Stimulated activated naive CD4-positive, alpha-beta T cell treated with Interleukin-2 at 50 U/mL for 16 hours (primary cell): ENCODE measurements around the gene PRR33.
"Not testable (repeated sequence)": the region's sequence is repeated elsewhere in the genome, so short reads cannot be mapped to it uniquely, and the experiment has no call there.

Experiments
- DNase-seq: peaks from one replicate; lab custom pipeline; 2025; lab: John Stamatoyannopoulos, UW

Gene PRR33

DNA sequence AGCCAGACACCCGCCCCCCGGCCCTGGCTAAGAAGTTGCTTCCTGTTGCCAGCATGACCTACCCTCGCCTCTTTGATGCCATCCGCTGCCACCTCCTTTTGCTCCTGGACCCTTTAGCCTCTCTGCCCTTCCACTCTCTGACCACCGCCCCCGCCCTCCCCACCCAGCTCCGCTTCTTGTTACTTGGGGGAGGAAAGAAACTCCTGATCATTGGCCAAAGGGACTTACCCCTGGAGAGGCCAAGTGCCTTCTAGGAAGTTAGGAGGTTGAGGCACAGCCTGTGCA lies at the start of gene PRR33:
Gene PRR33 (minus strand): TSS at position 65 of the 285 bp plus-strand sequence. CDS start 1,311 bp downstream, outside the sequence.
- DNase-seq: no peak

GRCh38 chr11:1939788-1940187 lies 48.1 kb upstream of the PRR33 start:
- not testable (repeated sequence) for DNase-seq

DNA sequence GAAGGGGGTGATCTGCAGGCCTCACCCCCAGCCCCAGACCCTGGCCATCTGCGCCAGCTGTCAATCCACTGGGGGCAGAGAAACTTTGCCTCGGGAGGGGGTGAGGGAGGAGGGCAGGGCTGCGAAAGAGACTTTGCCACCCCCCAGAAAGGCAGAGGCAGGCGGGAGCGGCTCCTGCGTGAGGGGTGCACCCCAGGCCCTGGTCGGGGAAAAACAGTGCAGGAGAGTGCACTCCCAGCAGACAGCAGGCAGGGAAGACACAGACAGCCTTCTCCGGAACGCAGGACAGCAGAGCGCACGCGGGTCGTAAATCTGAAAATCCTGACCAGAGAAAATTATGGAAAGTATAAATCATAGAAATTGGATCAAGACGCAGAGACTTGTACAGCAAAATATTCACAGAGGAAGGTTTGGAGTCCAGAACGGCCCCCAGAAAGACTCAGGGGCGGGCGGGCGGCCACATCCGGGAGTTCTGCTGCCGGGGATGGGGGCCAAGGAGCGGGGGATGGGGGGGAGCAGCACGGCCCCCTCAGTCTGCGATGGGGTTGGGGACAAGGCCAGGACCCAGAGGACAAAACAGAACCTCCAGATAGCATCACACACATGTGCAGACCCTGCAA lies 47.4 kb upstream of the PRR33 start:
- no peak for DNase-seq

DNA sequence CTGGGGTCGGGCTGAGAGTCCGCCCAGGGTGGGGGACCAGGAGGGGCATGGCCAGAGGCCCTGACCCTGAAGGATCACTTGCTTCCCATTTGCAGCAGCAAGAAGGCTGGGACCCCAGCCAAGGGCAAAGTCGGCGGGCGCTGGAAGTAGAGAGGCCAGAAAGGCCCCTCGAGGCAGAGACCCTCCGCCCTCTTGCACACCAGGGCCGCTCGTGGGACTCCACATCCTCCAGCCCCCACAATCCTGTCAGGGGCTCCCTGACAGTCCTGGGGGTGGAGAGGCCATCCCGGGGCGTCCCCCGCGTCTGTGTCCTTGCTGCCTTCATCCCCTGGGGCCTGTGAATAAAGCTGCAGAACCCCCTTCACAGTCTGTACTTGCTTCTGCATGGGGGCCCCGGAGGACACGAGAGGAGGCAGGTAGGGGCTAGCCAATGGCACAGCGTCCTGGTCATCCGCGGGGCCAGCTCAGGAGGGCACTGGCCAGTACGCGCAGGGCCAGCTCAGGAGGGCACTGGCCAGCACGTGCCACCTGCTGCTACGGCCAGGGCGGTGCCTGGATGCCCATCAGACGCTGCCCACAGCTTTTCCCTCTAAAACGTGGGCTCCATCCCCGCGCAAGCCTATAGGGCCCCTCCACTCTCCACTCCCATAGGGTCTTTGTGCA lies 46.8 kb upstream of the PRR33 start:
- no peak for DNase-seq

GRCh38 chr11:1937616-1938342 lies 46.1 kb upstream of the PRR33 start:
- no peak for DNase-seq

DNA sequence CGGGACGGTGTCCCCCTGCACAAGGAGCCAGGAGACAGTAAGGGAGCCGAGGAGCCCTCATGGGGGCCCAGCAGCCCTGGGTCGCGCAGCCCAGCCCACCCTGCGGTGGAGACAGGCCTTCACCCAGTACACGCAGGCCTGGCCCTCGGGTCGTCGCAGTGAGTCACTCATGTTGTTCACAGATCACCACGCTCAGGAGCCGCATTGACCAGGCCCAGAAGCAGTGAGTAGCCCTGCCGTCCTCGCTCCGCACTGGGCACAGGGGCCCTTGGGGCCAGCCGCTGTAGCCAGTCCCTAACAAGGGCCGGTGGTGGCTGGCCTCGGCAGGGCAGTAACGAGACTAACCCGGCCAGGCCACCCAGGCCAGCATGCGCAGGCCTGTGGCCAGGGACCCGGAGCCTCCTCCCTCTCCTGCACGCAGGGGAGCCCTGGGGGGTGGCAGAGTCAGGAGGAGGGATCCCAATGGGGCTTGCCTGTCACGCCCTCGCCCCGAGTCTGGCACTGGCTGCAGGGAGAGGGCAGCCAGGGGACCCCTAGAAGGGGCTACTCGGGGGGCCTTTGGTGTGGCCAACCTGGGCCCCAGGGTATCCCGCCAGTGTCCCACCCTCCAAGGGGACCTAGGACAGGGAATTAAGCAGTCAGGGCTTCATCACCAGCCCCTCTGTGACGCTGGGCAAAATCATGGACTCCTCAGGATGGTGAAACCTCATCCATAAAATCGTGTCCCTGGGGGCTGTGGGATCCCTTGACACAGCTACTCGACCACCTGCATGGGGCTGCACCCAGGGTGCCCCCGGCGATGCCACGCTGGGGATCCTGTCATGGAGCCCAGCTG lies 45.3 kb upstream of the PRR33 start:
- DNase-seq: no peak

DNA sequence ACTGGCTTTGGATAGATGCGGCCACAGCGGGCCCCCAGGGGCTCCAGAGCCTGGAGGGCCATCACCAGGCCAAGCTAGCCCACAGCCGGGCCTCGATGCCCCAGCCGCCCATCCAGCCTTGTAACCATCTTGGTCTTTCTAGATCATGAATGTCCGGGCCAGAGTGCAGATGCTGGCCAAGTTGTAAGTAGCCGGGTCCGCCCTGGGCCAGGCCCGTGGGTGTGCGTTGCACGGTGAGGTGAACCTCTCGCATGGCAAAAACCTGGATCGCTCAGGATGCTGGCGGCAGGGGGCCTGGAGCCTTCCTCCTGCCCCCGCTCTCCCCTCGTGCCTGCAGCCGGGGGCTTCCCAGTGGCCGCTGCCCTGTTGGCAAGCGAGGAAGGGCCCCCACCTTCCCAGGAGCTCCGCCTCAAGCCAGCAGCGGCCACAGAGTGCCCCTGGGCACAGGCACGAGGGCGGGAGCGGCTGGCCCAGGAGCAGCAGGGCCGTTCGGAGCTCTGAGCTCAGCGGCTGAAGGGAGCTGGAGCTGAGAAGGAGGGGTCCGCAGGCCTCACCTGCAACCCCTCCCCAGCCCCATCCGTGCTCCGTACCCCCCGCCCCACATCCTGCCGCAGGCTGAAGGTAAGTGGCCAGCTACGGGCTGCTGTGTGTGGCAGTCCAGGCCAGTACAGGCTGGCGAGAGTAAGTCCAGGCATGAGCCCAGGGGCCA lies 44.5 kb upstream of the PRR33 start:
- no peak for DNase-seq

- DNase-seq: no peak
Observed at GRCh38 chr11:1935156-1936071, 43.7 kb upstream of the PRR33 start.

DNA sequence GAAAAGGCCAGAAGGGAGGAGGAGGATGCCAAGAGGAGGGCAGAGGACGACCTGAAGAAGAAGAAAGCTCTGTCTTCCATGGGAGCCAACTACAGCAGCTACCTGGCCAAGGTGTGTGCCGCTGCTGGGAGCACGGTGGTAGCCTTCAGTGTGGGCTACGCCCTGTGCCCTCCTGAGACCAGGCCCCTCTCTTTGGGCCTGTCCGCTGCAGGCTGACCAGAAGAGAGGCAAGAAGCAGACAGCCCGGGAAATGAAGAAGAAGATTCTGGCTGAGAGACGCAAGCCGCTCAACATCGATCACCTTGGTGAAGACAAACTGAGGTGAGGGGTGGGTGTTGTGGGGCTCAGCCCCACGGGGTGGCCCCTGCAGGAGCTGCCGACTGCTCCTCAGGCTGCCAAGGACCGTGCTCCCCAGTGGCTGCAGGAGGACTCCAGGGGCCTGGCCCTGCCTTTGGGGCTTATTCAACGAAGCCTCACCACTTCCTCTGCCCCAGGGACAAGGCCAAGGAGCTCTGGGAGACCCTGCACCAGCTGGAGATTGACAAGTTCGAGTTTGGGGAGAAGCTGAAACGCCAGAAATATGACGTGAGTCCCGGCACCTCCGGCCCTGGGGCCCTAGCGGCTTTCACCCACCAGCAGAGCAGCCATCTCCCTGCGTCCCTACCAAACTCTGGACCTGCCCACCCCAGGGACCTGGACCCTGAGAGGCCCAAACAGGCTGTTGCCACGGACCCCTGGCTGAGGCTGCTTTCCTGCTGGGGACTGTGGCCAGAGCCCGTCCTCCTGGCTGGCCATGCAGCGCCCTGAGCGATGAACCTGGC lies 42.9 kb upstream of the PRR33 start:
- DNase-seq: no peak

GRCh38 chr11:1933416-1934334 lies 42.0 kb upstream of the PRR33 start:
- no peak for DNase-seq

DNA sequence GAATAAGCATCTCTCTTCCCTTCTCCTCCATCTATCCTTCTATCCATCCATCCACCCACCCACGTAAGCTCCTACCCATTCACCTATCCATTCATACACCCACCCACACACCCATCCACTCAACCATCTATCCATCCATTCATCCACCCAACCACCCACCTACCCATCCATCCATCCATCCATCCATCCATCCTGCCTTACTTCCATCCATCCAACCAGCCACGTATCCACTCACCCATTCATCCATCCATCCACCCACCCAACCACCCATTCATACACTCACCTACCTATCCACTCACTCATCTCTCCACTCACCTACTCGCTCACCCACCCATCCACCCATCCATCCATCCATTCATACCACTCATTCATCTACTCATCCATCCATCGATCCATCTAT lies 41.0 kb upstream of the PRR33 start:
- no peak for DNase-seq

GRCh38 chr11:1932105-1932480 lies 40.4 kb upstream of the PRR33 start:
- no peak for DNase-seq

- DNase-seq: no peak
Observed at GRCh38 chr11:1931341-1932104, 39.8 kb upstream of the PRR33 start.

GRCh38 chr11:1930462-1930830 lies 38.8 kb upstream of the PRR33 start:
- no peak for DNase-seq

DNA sequence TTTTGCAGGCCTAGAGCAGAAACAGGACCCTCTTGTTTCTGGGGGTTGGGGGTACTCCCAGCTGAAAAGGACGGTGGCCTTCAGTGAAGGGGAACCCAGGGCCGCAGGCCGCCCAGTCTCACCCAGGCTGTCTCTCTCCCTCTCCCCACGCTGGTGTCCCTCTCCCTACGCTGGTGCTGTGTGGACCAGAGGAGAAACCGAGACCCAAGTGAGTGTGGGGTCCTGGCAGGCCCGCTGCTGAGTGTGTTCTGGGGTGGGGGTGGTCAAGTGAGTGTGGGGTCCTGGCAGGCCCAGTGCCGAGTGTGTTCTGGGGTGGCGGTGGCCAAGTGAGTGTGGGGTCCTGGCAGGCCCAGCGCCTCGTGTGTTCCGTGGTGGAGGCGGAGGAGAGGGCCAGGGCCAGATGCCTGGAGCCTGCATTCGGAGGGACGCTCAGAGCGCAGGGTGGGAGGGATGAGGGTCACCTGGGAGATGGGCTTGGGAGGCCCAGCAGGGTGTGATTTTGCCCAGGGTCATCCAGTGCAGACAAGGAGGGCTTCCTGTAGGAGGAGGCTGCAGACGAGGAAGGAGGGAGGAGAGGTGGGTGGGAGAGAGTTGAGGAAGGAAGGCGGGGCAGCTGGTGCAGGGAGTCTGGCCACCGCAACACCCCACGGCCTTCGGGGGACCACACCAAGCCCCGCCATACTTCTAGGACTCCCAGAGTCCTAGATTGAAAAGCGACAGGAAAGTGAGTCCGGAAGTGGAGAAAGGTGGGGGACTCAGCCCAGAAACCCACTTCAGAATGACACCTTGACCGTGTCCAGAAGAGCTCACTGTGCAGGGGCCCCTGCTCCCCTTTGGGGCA lies 38.1 kb upstream of the PRR33 start:
- no peak for DNase-seq

DNA sequence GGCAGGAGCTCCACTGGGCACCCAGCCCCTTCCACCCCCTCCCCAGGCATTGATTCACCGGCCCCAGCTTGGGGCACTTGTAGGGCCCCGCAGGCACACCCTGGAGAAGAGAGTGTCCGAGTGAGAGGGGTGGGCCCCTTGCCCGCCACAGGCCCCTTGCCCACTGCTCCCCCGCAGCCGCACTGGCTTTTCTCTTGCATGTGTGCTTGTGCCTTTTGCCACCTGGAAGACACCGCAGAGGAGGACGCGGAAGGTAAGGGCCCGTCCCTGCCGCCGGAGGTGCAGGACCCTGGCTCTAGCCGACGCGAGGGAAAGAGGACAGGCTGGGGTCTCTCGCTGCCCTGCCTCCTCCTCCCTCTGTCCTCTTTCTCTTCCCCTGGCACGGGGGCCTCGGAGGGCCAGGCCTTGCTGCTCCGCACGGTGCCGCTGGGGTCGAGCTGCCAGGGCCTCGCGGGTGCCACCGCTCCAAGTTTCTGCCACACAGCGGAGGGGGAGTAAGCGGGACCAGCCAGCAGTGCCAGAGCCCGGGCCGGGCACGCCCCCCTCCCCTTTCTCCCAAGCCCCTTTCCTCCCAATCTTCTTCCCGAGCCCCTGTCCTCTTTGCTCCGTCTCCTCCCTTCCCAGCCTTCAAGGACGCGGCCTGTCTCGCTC lies 37.3 kb upstream of the PRR33 start:
- no peak for DNase-seq

GRCh38 chr11:1928470-1928890 lies 36.8 kb upstream of the PRR33 start:
- DNase-seq: no peak
